Stimulated activated naive CD8-positive, alpha-beta T cell treated with anti-CD3 and anti-CD28 coated beads, Interleukin-15, Interleukin-2, amounts not matched to agents 100 ng/mL and 50 ng/mL, for 24 hours (primary cell): ENCODE data around the gene RAB38.

Experiments
- H3K27ac Mint-ChIP-seq: one replicate; pipeline ENCODE4 v1.8.0; 2021; ENCODE audit warnings: mild to moderate bottlenecking, mixed read lengths
- H3K27me3 Mint-ChIP-seq: one replicate; pipeline ENCODE4 v1.8.0; 2021; ENCODE audit warnings: mixed read lengths
- H3K36me3 Mint-ChIP-seq: one replicate; pipeline ENCODE4 v1.8.0; 2021; ENCODE audit warnings: low read depth, mixed read lengths
- H3K4me1 Mint-ChIP-seq: one replicate; pipeline ENCODE4 v1.8.0; 2021; ENCODE audit warnings: low read depth, mixed read lengths
- H3K4me3 Mint-ChIP-seq: one replicate; pipeline ENCODE4 v1.8.0; 2021; ENCODE audit warnings: mild to moderate bottlenecking, mixed read lengths
- H3K9me3 Mint-ChIP-seq: one replicate; pipeline ENCODE4 v1.8.0; 2021; ENCODE audit warnings: mixed read lengths

Gene RAB38

DNA sequence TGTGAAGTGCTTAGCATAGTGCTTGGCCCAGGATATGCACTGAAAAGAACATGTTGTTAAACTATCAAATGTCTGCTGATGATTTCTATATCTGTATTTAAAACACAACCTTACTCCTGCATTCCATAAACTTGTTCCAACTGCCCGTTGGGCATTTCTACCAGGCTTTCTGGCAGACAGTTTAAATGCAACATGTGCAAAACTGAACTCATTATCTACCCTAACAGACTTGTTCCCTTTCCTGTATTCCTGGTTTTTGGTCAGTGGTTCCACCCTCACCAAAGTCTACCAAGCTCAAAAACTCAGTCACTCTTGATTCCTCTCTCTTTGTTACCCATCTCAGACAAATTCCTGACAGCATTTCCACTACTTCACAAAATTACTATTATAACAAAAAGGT lies 6.5 kb upstream of the RAB38 start:
- Mint-ChIP-seq H3K27me3 (peaks cover 36% of the 10 kb centered on the region), H3K36me3 (no peaks in the 10 kb centered on the region), H3K4me1 (peaks cover 35% of the 10 kb centered on the region), H3K9me3 (peaks cover 5% of the 10 kb centered on the region), H3K27ac (no peak overlapping the region), H3K4me3 (no peak overlapping the region)

DNA sequence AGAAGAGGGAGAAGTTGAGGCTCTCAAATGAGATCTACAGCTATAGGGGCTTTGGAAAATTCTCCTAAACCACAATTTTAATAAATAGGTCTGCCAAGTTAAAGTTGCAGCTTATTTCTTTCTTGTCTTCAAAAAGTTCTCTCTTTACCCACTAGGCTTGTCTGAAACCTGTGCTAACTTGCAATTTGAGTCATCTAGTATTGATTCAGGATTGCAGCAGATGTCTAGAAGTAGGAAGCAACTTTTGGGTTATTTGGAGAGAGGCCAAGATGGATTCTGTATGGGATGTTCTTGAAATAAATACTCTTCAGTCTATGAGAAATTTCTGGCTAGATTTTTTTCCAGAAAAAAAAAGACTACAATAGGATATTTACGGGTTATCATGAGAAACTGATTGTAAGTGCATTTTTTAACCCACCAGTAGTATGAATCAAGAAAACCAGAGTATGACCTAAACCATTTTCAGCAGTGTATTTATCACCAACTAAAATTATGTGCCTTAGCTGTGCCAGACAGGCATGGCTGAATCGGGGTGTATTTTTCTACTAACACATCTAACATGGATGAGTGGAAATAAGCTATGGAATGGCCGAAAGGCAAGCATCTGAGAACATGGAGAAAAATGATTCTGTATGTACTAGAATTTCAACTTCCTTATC lies 4.9 kb upstream of the RAB38 start:
- Mint-ChIP-seq H3K4me1 (peaks cover 44% of the 10 kb centered on the region), H3K36me3 (no peaks in the 10 kb centered on the region), H3K27ac (peak overlapping the region; percentile 91), H3K27me3 (peaks cover 44% of the 10 kb centered on the region), H3K9me3 (no peaks in the 10 kb centered on the region), H3K4me3 (peak overlapping the region; percentile 21)

DNA sequence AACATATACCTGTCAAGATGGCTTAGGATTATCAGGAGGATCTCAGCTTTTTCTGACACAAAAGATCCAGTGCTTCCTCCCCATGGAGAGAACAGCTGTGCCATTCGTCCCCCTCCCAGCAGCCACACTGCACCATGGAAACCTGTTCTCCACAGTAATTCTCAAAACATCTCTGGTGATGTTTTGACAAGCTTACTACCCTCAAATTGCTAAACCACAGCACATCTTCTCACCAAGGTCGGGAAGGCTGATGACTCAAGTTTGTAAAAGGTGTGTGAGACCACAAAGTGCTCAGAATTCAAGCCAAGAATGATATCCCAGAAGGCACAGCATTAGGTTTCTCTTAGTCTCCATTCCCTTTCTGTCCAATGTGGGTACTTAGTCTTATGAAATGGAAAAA lies 3.9 kb upstream of the RAB38 start:
- no peaks in the 10 kb centered on the region for H3K36me3 Mint-ChIP-seq
- H3K27ac Mint-ChIP-seq = peak overlapping the region; percentile 91
- peaks cover 44% of the 10 kb centered on the region for H3K27me3 Mint-ChIP-seq
- H3K9me3 Mint-ChIP-seq = no peaks in the 10 kb centered on the region
- peak overlapping the region; percentile 57 for H3K4me3 Mint-ChIP-seq
- H3K4me1 Mint-ChIP-seq = peaks cover 53% of the 10 kb centered on the region

DNA sequence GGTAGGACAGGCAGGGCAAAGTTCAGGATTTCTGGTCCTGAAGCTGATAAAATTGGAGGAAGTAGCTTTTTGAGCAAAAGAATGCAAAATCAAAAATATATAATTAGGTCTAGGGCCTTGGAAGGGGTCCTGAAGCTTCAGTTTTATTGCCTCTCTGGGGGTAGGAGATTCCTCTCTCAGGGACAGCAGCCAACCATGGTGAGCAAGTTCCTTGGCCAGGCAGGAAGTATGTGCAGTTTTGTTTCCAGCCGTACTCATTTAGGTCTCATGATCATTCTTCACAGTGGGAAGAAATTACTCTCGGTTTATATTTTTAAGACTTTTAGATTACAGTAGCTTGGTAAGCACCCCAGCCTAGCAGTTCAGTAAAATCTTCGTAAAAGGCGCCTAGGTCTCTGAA lies 2.9 kb upstream of the RAB38 start:
- H3K36me3 Mint-ChIP-seq = no peaks in the 10 kb centered on the region
- H3K27ac Mint-ChIP-seq = no peak overlapping the region
- no peak overlapping the region for H3K4me3 Mint-ChIP-seq
- H3K4me1 Mint-ChIP-seq = peaks cover 63% of the 10 kb centered on the region
- H3K27me3 Mint-ChIP-seq = peaks cover 40% of the 10 kb centered on the region
- no peaks in the 10 kb centered on the region for H3K9me3 Mint-ChIP-seq

DNA sequence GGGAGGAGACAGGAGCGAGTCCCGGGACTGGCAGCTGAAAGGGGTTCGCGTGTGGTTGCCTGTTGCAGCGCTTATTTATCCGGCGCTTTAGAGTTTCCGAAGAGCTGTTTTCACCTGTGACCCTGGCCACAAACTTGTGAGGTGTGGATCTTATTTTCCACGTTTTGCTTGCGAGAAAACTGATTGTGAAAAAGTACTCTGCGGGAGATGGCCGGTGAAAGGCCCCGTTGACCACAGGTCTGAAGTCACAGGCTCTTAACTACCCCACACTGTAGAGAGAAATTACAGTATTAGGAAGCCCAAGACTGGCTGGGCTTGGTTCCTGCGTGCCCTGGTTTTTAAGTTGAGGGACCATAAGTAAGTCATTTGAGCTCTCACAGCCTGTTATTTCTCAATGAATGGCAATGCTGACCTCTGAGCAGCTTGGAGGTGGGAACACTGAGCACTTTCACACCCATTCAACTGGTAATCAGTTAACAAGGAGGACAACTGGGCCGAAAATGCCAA lies 379 bp upstream of the RAB38 start:
- Mint-ChIP-seq H3K9me3 (no peaks in the 10 kb centered on the region), H3K4me3 (peak overlapping the region; percentile 52), H3K4me1 (peaks cover 65% of the 10 kb centered on the region), H3K27me3 (peaks cover 27% of the 10 kb centered on the region), H3K27ac (no peak overlapping the region), H3K36me3 (no peaks in the 10 kb centered on the region)

DNA sequence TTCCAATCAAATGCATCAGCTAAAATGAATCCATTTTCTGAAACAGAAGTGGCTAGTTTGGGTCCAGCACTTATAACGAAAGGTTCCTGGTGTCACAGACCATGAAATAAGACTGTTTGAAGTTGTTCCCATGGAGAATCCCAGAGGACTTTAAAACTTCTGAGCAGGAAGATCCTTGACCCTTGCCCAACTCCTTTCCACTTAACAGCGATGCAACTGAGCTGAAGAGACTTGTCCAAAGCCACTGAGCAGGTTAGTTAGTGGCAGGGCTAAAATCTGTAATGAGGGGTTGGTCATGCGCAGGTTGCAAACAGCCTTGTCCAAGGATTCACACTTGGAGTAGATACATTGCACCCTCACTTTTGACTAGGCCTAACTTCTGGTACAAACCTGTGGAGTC lies 1.3 kb downstream of the RAB38 start:
- Mint-ChIP-seq H3K27me3 (peaks cover 21% of the 10 kb centered on the region), H3K4me3 (peak overlapping the region; percentile 82), H3K36me3 (no peaks in the 10 kb centered on the region), H3K27ac (peak overlapping the region; percentile 91), H3K9me3 (no peaks in the 10 kb centered on the region), H3K4me1 (peaks cover 48% of the 10 kb centered on the region)

DNA sequence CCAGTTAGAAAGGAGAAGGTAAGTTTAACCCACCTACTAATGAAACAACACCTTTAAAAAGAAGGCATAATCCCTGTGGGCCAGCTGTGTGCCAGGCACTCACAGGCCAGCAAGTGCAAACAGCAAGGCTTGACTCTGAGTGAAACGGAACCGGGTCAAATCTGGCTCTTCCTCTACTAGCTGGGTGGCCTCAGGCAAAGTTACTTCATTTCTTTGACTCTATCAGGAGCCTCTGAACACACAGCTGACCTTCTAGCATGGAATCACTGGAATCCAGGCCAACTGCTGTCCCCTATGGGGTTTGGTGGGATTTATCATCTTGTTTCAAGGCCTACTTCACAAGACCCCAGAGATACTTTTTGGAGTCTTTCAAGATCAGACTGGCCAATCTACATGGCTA lies 3.3 kb downstream of the RAB38 start:
- Mint-ChIP-seq H3K27me3 (peaks cover 11% of the 10 kb centered on the region), H3K9me3 (no peaks in the 10 kb centered on the region), H3K36me3 (no peaks in the 10 kb centered on the region), H3K4me3 (no peak overlapping the region), H3K27ac (no peak overlapping the region), H3K4me1 (peaks cover 32% of the 10 kb centered on the region)

DNA sequence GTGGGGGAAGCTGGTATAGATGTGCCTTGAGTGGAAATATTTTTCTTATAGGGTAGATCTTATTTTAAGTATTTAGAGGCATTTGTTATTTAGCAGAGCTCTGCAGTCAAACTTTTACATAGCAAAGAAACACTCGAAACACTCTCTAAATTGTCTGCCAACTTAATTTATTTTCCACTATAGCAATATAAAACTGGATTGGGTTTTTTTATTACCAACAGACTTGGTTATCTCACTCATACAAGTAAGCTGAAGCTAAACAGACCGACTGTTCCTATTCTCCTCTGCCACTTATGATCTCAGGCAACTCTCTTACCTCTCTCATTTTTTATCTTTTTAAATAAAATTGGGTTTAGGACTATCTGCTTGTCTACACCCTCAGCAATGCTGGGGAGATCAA lies 4.6 kb downstream of the RAB38 start:
- H3K36me3 Mint-ChIP-seq = no peaks in the 10 kb centered on the region
- peaks cover 29% of the 10 kb centered on the region for H3K4me1 Mint-ChIP-seq
- H3K9me3 Mint-ChIP-seq = no peaks in the 10 kb centered on the region
- H3K4me3 Mint-ChIP-seq = no peak overlapping the region
- no peak overlapping the region for H3K27ac Mint-ChIP-seq
- H3K27me3 Mint-ChIP-seq = peaks cover under 1% of the 10 kb centered on the region

DNA sequence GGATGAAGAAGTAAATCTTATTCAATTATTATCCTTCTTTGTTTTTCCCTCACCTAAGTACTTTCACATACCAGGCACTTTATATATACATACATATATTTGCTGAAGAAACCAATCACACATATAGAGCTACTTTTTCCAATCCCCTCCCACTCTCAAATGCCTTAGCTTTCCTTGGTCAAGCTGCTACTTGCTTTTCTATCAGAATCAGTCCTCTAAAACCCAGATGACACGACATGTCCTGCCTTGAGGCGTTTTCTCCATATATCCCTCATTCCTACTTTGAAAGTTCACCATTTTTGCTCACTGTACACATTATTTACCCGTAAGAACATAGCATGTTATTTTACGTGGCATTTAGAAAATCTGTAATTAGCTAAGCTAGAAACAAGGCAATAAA lies 5.4 kb downstream of the RAB38 start:
- no peaks in the 10 kb centered on the region for H3K9me3 Mint-ChIP-seq
- peaks cover 21% of the 10 kb centered on the region for H3K4me1 Mint-ChIP-seq
- no peaks in the 10 kb centered on the region for H3K27me3 Mint-ChIP-seq
- no peaks in the 10 kb centered on the region for H3K36me3 Mint-ChIP-seq
- no peak overlapping the region for H3K27ac Mint-ChIP-seq
- H3K4me3 Mint-ChIP-seq = no peak overlapping the region

DNA sequence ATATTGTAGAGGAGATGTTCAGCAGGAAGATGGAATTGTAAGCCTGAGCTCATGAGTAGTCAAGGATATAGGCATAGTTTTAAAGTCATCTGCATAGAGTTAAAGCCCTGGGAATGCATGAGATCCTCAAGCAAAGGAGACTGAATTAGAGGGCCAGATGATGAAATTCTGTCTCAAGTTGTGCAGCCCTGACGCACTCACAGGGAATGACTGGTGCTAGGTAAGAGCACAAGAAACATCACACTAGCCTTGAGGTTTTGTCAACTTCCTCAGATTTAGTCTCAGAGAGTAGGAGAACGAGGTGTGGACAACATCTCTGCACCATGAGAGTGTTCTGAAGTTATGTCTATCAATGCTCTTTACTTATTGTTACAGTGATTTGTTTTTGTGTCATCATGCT lies 5.8 kb downstream of the RAB38 start:
- H3K9me3 Mint-ChIP-seq = no peaks in the 10 kb centered on the region
- no peak overlapping the region for H3K27ac Mint-ChIP-seq

DNA sequence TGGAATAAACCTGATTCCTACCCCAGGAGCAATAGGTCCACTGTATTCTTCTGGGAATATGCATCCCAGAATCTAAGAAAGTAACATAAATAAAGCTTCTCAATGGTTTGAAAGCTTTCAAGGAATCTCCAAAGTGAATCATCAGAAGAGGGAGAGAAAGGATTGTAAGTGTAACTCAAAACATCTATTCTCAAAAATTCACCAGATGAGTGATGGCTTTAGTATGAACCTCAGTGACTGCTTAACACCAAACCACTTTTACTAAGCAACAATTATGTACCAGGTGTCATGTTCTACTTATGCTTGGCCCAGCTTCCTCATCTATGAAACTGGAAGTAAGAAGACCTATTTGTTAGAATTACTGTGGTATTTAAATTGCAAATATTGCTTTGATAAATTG lies 7.4 kb downstream of the RAB38 start:
- H3K4me1 Mint-ChIP-seq = peaks cover 1% of the 10 kb centered on the region
- peaks cover 6% of the 10 kb centered on the region for H3K27me3 Mint-ChIP-seq
- H3K4me3 Mint-ChIP-seq = no peak overlapping the region
- no peaks in the 10 kb centered on the region for H3K36me3 Mint-ChIP-seq
- no peak overlapping the region for H3K27ac Mint-ChIP-seq
- H3K9me3 Mint-ChIP-seq = no peaks in the 10 kb centered on the region

More for the DNA sequence above, 5.8 kb downstream of the RAB38 start:
- Mint-ChIP-seq H3K4me1 (peaks cover 17% of the 10 kb centered on the region), H3K36me3 (no peaks in the 10 kb centered on the region), H3K27me3 (no peaks in the 10 kb centered on the region), H3K4me3 (no peak overlapping the region)

DNA sequence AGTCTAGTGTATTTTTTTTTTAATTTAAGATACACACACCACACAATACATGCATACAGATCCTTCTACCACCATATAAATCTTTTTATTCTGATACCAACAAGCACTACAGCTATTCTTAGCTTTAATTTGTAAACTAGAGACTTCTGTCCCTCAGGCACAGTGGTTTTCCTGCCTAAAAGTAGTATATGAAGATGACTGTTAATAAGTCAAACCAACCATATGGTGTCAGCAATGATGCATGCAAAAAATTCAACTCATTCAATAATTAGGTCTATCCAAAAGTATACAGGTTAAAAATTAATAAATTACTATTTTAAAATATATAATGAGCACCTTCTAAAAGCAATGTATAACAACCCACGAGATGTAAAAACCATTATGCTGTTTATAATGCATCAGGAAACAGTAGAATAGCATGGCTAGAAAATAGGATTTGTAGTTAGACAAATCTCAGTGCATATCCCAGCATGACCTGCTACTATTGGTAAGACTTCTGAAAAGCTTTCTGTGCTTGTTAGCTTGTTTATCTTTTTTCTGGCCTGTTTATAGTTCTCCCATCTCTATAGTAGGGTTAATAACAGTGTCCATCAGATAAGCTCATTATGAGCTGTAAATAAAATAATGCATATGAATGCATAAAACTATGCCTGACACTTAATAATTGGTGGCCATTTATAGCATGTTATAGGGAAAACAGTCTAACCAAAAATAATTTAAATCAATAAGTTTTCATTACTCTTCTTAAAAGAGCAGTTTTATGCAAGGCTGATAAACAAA lies 10.2 kb downstream of the RAB38 start:
- Mint-ChIP-seq H3K9me3 (peaks cover 5% of the 10 kb centered on the region), H3K36me3 (no peaks in the 10 kb centered on the region), H3K27ac (no peak overlapping the region), H3K27me3 (peaks cover 15% of the 10 kb centered on the region), H3K4me3 (no peak overlapping the region), H3K4me1 (no peaks in the 10 kb centered on the region)

DNA sequence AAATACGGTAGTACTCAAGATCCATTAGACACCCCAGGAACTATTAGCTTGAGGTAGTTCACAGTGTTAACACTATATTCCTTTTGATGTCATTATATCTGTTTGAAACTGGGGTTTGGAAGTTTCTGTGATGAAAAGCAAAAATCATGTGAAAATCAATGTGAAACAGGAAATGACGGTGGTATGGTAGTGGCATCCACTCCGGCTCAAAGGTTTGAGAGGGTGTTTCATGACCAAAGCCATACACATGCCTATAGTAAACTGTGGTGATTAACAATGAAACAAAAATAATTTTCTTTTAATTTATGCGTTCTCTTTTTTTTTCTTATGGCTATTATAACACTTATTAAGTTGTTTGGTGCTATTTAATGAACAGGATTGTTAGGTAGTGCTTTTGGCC lies 10.9 kb downstream of the RAB38 start:
- Mint-ChIP-seq H3K9me3 (peaks cover 5% of the 10 kb centered on the region), H3K27ac (no peak overlapping the region), H3K36me3 (no peaks in the 10 kb centered on the region), H3K4me3 (no peak overlapping the region), H3K27me3 (peaks cover 15% of the 10 kb centered on the region), H3K4me1 (no peaks in the 10 kb centered on the region)

DNA sequence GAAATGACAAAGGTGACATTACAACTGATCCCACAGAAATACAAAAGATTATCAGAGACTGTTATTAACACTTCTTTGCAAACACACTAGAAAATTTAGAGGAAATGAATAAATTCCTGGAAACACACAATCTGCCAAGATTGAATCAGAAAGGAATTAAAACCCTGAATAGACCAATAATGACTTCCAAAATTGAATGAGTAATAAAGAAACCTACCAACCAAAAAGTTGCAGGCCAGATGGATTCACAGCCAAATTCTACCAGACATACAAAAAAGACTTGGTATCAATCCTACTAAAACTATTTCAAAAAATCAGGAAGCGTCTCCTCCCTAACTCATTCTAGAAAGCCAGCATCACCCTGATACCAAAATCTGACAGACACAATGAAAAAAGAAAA lies 17.2 kb downstream of the RAB38 start:
- peaks cover 14% of the 10 kb centered on the region for H3K27me3 Mint-ChIP-seq
- H3K27ac Mint-ChIP-seq = no peak overlapping the region
- H3K4me1 Mint-ChIP-seq = no peaks in the 10 kb centered on the region
- H3K4me3 Mint-ChIP-seq = no peak overlapping the region
- H3K9me3 Mint-ChIP-seq = peaks cover 30% of the 10 kb centered on the region
- no peaks in the 10 kb centered on the region for H3K36me3 Mint-ChIP-seq

DNA sequence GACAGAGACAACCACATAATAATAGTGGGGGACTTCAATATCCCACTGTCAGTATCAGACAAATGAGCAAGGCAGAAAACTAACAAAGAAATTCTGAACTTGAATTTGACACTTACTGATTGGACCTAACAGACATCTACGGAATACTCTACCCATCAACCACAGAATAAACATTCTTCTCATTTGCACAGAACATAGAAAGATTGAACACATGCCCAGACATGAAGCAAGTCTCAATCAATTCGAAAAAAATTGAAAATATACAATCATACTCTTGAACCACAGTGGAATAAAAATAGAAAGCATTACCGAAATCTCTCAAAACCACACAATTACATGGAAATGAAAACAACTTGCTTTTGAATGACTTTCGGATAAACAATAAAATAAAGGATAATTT lies 17.9 kb downstream of the RAB38 start:
- Mint-ChIP-seq H3K9me3 (peaks cover 30% of the 10 kb centered on the region), H3K4me1 (no peaks in the 10 kb centered on the region), H3K27ac (no peak overlapping the region), H3K27me3 (peaks cover 9% of the 10 kb centered on the region), H3K36me3 (no peaks in the 10 kb centered on the region), H3K4me3 (no peak overlapping the region)
